Thyroid gland (tissue), 4 donors: ENCODE data around the gene ELMO2. TPM values are rescaled to one million over a fixed set of nuclear protein-coding genes. Genes with fewer than 3 reads are reported as not detected.

Source experiments
- DNase-seq, 2 donors: peaks; one replicate each; pipeline ENCODE4 v3.0.0-alpha.2; 2019
- H3K27ac ChIP-seq, 3 donors: fragments of 200-600 bp; sonication (generic); 1 replicate in 2 of 3; 2 replicates in 1 of 3; pipeline ENCODE4 v1.5.1; 2016 to 2019; ENCODE audit warnings: mild to moderate bottlenecking in 1 of 3, moderate library complexity in 1 of 3
- H3K27me3 ChIP-seq: fragments of 200-600 bp; sonication (generic); one replicate; pipeline ENCODE4 v1.5.1; 2019
- H3K36me3 ChIP-seq, 2 donors: fragments of 200-600 bp; sonication (generic); one replicate each; pipeline ENCODE4 v1.5.1; 2016 to 2019
- H3K4me1 ChIP-seq, 2 donors: fragments of 200-600 bp; sonication (generic); one replicate each; pipeline ENCODE4 v1.5.1; 2017 to 2019
- H3K4me3 ChIP-seq, 3 donors: fragments of 200-600 bp; sonication (generic); replicated peaks in 1 of 3; 1 replicate in 2 of 3; 2 replicates in 1 of 3; pipeline ENCODE4 v1.5.1; 2016; ENCODE audit warnings: mild to moderate bottlenecking in 1 of 3
- H3K9me3 ChIP-seq: fragments of 200-600 bp; sonication (generic); one replicate; pipeline ENCODE4 v1.5.1; 2017
- CTCF ChIP-seq, 6 experiments: fragments of 200-600 bp in 3 of 6; fragments of 450-650 bp in 3 of 6; sonication (generic) in 3 of 6; IDR thresholded peaks; one replicate each; pipeline ENCODE4 v1.5.1; 2016 to 2019; ENCODE audit warnings: antibody characterized with exemption in 6 of 6, mild to moderate bottlenecking in 2 of 6, inconsistent platforms in 1 of 6, moderate library complexity in 1 of 6
- POLR2A ChIP-seq, 2 donors: fragments of 450-650 bp; IDR thresholded peaks; one replicate each; pipeline ENCODE4 v1.6.1; 2017; ENCODE audit warnings: antibody characterized with exemption in 2 of 2, mild to moderate bottlenecking in 2 of 2, moderate library complexity in 1 of 2
- WGBS, 2 donors: methylation state at CpG; one replicate each; pipeline ENCODE4 v1.1.5; 2017; 5-methylcytosine and 5-hydroxymethylcytosine counted together
- intact Hi-C: fragments of 100-400 bp; cut with DNase I; formaldehyde crosslinking; loops from one replicate; pipeline ENCODE4 v1.15.1; 2023
- total RNA-seq, 4 donors: library from RNA; depleted of rRNA; stranded (reverse); fragments of >200 nt; gene quantifications; one replicate each; pipeline ENCODE4 v1.2.3, GENCODE V29; 2016

Gene ELMO2
- total RNA-seq, 4 donors from 2014 or later, result 47.0 to 60.6 (median 54.6) TPM

GRCh38 chr20:46361811-46362210, 44.6 kb downstream of the ELMO2 start:
- H3K9me3 ChIP-seq, result no peaks in the 10 kb centered on the region
- TF ChIP-seq CTCF (IDR thresholded peaks at IDR 0.05), result no peak
- TF ChIP-seq POLR2A (IDR thresholded peaks at IDR 0.05), result no peak
- no peak overlapping the region for H3K4me3 ChIP-seq
- no peak for DNase-seq
- H3K4me1 ChIP-seq, result peaks cover 6 to 28% of the 10 kb centered on the region in 2 donors
- H3K27me3 ChIP-seq, result no peaks in the 10 kb centered on the region
- intact Hi-C loops, result no loop called here
- no peak overlapping the region for H3K27ac ChIP-seq
- WGBS, 2 donors, result 88 to 90% methylated on average over 2 of the region's 2 CpGs
- peaks cover 5 to 7% of the 10 kb centered on the region in 2 donors for H3K36me3 ChIP-seq

- intact Hi-C loops, result no loop called here
- 84 to 91% methylated on average over 5 of the region's 5 CpGs for WGBS, 2 donors
- H3K4me3 ChIP-seq, result no peak overlapping the region
- peaks cover 6 to 33% of the 10 kb centered on the region in 2 donors for H3K4me1 ChIP-seq
- no peaks in the 10 kb centered on the region for H3K27me3 ChIP-seq
- peaks cover under 1 to 4% of the 10 kb centered on the region in 2 donors for H3K36me3 ChIP-seq
- DNase-seq, result no peak
- H3K9me3 ChIP-seq, result no peaks in the 10 kb centered on the region
- TF ChIP-seq POLR2A (IDR thresholded peaks at IDR 0.05) (no peak), CTCF (IDR thresholded peaks at IDR 0.05) (no peak)
- H3K27ac ChIP-seq, result no peak overlapping the region
Observed at GRCh38 chr20:46361381-46361780, 45.0 kb downstream of the ELMO2 start.

- 70 to 80% methylated on average over 10 of the region's 10 CpGs for WGBS, 2 donors
- intact Hi-C loops, result no loop called here
- Histone ChIP-seq H3K27ac (no peak overlapping the region), H3K9me3 (no peaks in the 10 kb centered on the region), H3K4me1 (peaks cover 6 to 30% of the 10 kb centered on the region in 2 donors), H3K36me3 (peaks cover 3 to 16% of the 10 kb centered on the region in 2 donors), H3K4me3 (no peak overlapping the region), H3K27me3 (no peaks in the 10 kb centered on the region)
- no peak for DNase-seq
- TF ChIP-seq POLR2A (IDR thresholded peaks at IDR 0.05) (no peak), CTCF (IDR thresholded peaks at IDR 0.05) (no peak)
Observed at GRCh38 chr20:46359233-46359751, 47.1 kb downstream of the ELMO2 start.

DNA sequence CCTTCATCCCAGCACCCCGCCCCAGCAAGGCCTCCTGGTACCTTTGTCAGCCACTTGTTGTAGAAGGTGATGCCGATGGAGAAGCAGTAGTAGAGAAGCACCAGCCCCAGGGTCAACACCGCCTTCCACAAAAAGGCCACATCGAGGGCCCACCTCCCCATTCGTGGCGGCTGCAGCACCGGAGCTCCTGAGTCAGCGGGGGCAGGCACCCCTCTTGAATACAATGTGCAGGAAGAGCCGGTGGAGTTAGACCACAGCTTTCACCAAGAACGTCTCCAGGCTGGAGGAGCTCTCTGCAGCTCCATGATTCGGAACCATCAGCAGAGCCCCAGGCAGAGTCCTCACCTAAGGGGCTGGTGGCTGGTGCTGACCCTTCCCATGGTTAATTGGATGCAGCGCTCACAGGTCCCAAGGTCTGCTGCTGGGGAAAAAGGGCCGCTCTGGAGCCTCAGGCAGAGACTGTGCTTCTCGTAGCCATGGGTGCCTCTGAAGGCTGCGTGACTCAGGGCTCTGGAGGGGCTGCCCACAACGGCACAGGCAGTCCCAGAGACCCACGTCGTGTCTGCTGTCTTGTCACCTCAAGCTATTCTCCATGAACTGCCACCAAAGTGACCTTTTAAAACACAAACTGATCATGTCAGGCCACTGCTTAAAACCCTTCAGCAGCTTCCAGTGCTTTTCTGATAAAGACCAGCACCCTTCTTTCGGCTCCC, 47.9 kb downstream of the ELMO2 start:
- Histone ChIP-seq H3K27me3 (no peaks in the 10 kb centered on the region), H3K36me3 (peaks cover 3 to 17% of the 10 kb centered on the region in 2 donors), H3K4me3 (no peak overlapping the region), H3K27ac (no peak overlapping the region), H3K9me3 (no peaks in the 10 kb centered on the region), H3K4me1 (peaks cover 4 to 28% of the 10 kb centered on the region in 2 donors)
- DNase-seq, result no peak
- 82 to 89% methylated on average over 12 to 15 of the region's 19 CpGs for WGBS, 2 donors
- intact Hi-C loops, result no loop called here
- TF ChIP-seq CTCF (IDR thresholded peaks at IDR 0.05) (no peak), POLR2A (IDR thresholded peaks at IDR 0.05) (no peak)

DNA sequence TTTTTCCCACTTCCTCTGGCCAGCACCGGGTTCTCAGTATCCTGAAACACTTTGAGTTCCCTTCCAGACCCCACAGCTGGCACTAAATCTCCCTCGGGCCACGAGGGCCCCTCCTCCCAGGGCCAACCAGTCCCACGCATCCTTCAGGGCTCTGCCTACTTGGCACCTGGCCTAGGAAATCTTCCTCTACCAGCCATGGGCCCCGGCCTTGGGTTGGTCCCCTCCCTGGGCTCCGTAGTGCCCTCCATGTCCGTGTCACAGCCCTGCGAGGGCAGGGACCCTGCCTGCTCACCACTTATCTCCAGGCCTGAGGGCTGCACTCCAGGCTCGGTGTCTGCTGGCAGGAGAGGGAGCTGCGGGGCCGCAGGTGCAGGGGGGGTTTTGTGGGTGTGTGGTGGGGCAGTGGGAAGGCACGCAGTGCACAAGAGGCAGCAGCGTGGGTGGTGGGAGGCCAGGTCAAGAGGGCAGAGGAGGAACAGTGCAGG, 49.3 kb downstream of the ELMO2 start:
- intact Hi-C loops, result no loop called here
- no peaks in the 10 kb centered on the region for H3K9me3 ChIP-seq
- no peaks in the 10 kb centered on the region for H3K27me3 ChIP-seq
- H3K27ac ChIP-seq, result no peak overlapping the region
- no peak overlapping the region for H3K4me3 ChIP-seq
- TF ChIP-seq POLR2A (IDR thresholded peaks at IDR 0.05), result no peak
- TF ChIP-seq CTCF (IDR thresholded peaks at IDR 0.05), result no peak
- H3K36me3 ChIP-seq, result peaks cover 3 to 17% of the 10 kb centered on the region in 2 donors
- WGBS, 2 donors, result 21 to 24% methylated on average over 10 to 12 of the region's 13 CpGs
- DNase-seq, result peak; percentile 26 to 48
- H3K4me1 ChIP-seq, result peaks cover 0 to 15% of the 10 kb centered on the region in 2 donors
